RWPE1 (cell line): ENCODE results near the gene PIPOX.

Experiments
- CTCF ChIA-PET: fragments of 350-600 bp; sonication (Branson Sonifier 250); formaldehyde crosslinking; extraction: SDS; loops from one replicate; lab custom pipeline; 2021; lab: Yijun Ruan, JAX
- POLR2A ChIA-PET: fragments of 400-600 bp; formaldehyde crosslinking; extraction: SDS; loops from one replicate; lab custom pipeline; 2020; ENCODE audit warnings: antibody characterized with exemption; ENCODE audit not compliant: low non-redundant PET; lab: Yijun Ruan, JAX
- DNase-seq: peaks from one replicate; pipeline ENCODE4 v3.0.0; 2012; ENCODE audit warnings: low spot score
- H3K27ac ChIP-seq: fragments of 450-650 bp; 2 replicates; pipeline ENCODE4 v1.5.1; 2017
- CTCF ChIP-seq: fragments of 450-650 bp; conservative IDR thresholded peaks from 2 replicates; pipeline ENCODE4 v1.5.1; 2017; ENCODE audit warnings: low read depth, mild to moderate bottlenecking

The PIPOX gene

GRCh38 chr17:29090750-29091605 is 48.0 kb downstream of the PIPOX start:
- H3K27ac ChIP-seq, result 0 out of 2 replicates have a peak overlapping the region, but pooled peaks have one; percentile 3
- CTCF ChIA-PET, result interaction anchor here (0.5 kb wide), 1 partner anchor 501 kb away, joined by 3 read pairs; no protein-coding TSS in a partner anchor
- no peak for TF ChIP-seq CTCF
- POLR2A ChIA-PET, result no interaction called here
- no peak for DNase-seq

DNA sequence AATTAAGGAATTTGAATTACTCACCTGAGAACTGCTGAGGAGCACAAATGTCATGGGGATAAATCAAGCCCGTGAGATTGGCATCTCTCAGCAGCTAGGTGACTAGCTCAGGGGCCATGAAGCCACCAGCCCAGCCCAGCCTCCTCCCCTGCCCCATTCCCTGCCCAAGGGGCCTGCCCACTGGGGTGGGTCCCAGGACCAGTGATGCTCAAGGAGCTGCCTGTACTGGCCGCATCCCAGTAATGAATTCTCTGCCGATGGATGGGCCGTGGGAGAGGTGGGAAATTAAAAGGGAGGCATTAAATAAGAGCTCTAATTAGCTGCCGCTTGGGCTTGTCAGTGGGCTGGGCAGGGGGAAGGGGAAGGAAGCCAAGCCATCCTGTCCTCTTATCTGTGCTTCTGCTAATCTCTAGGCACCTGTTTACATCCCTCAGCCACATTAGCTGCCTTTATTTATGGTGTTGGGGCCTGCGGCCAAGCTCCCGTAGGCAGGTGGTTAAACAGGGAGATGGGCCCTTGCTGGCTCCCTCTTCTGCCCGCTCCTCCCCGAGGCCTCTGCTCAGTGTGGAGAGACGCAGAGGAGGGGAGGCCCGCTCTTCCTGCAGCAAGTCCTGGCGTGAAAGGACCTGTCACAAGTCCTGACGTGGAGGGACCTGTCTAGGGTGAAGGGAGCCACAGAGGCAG is 48.8 kb downstream of the PIPOX start:
- TF ChIP-seq CTCF, result no peak
- ChIA-PET POLR2A (no interaction called here), CTCF (no interaction called here)
- no peak for DNase-seq
- no peak overlapping the region for H3K27ac ChIP-seq

- no peak overlapping the region for H3K27ac ChIP-seq
- no peak for DNase-seq
- ChIA-PET POLR2A (no interaction called here), CTCF (interaction anchor here (0.7 to 1.1 kb wide), 4 partner anchors 18 to 128 kb away, joined by 3 to 6 read pairs (median 4); no protein-coding TSS in a partner anchor)
- TF ChIP-seq CTCF, result no peak
Measured at GRCh38 chr17:29093090-29093871, 50.3 kb downstream of the PIPOX start.

- ChIA-PET CTCF (interaction anchor here (0.7 to 1.2 kb wide), 4 partner anchors 23 to 182 kb away, joined by 3 to 9 read pairs (median 4); no protein-coding TSS in a partner anchor), POLR2A (no interaction called here)
- TF ChIP-seq CTCF, result no peak
- DNase-seq, result no peak
- H3K27ac ChIP-seq, result no peak overlapping the region
Measured at GRCh38 chr17:29094101-29094708, 51.3 kb downstream of the PIPOX start.

DNA sequence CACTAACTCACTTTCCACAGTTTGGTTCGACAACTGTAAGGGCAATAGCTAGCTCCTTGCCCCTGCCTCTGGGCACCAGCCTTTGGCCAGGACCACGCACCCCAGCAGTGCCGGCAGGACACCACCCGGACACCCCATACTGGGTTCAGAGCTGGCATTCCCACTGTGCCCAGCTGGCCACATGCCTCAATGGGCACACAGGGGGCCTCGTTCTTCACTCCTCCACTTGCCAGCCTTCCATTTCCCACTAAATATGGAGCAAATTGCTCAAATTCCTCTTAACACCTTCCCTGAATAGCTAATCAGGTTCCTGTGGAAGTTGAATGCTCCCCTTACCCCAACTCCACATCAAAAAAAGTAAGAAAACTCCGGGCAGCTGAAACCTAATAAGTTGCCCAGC is 52.5 kb downstream of the PIPOX start:
- DNase-seq, result no peak
- no peak for TF ChIP-seq CTCF
- CTCF ChIA-PET, result interaction anchor here (1.2 kb wide), 1 partner anchor 21 kb away, joined by 5 read pairs; no protein-coding TSS in a partner anchor
- no peak overlapping the region for H3K27ac ChIP-seq
- POLR2A ChIA-PET, result no interaction called here

DNA sequence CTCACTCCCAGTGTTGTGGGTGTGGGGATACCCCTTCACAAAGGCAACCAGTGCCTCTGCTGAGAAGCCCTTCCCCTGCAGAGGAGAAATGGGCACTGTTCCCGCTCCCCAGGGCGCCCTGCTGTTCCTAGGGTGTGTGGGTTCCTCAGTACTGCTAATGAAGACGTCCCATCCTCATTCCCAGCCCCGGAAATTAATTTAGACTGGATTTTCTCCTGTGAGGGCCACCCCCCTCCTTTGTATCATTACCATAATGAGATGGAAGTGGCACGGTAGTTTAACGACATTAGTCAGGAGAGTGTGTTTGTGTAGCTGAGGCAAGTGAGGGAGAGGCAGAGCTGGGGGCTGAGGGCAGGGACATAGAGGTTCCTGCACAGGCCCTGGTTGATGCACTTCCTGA is 53.2 kb downstream of the PIPOX start:
- no peak overlapping the region for H3K27ac ChIP-seq
- no peak for TF ChIP-seq CTCF
- ChIA-PET CTCF (no interaction called here), POLR2A (no interaction called here)
- DNase-seq, result no peak
